Measurements from ENCODE around the gene KCTD8. TPM values are rescaled to one million over a fixed set of nuclear protein-coding genes. Genes with fewer than 3 reads are reported as not detected.
"Not testable (repeated sequence)": the region's sequence is repeated elsewhere in the genome, so short reads cannot be mapped to it uniquely, and the experiment has no call there.

The KCTD8 gene
- total RNA-seq, 4 donors from 2014 or later, result 0.66 to 2.4 (median 1.5) TPM

- no peak for TF ChIP-seq CTCF (IDR thresholded peaks at IDR 0.05)
- 41% methylated on average over 1 of the region's 1 CpG for WGBS
- Histone ChIP-seq H3K27me3 (no peaks in the 10 kb centered on the region), H3K36me3 (no peaks in the 10 kb centered on the region), H3K4me1 (peaks cover 0 to 6% (median 2%) of the 10 kb centered on the region in 4 donors), H3K27ac (replicated peaks in 1 of 4) (no peak overlapping the region), H3K9me3 (no peaks in the 10 kb centered on the region), H3K4me3 (no peak overlapping the region)
- intact Hi-C loops (cut with DNase I), result no loop called here
- no peak for DNase-seq (ENCODE audit: extremely low spot score)
Observed at GRCh38 chr4:44186850-44187246, 261.8 kb downstream of the KCTD8 start.

- no peak for DNase-seq (ENCODE audit: extremely low spot score)
- intact Hi-C loops (cut with DNase I), result no loop called here
- no peaks in the 10 kb centered on the region for H3K9me3 ChIP-seq
- H3K4me3 ChIP-seq, result no peak overlapping the region
- no peaks in the 10 kb centered on the region for H3K27me3 ChIP-seq
- H3K27ac ChIP-seq (replicated peaks in 1 of 4), result no peak overlapping the region
- H3K4me1 ChIP-seq, result peaks cover 0 to 6% (median 2%) of the 10 kb centered on the region in 4 donors
- 92% methylated on average over 18 of the region's 23 CpGs for WGBS
- TF ChIP-seq EP300 (IDR thresholded peaks at IDR 0.05), result no peak
- TF ChIP-seq POLR2AphosphoS5 (IDR thresholded peaks at IDR 0.05), result no peak
- TF ChIP-seq POLR2A (IDR thresholded peaks at IDR 0.05; ENCODE audit: low read depth), result no peak
- TF ChIP-seq CTCF (IDR thresholded peaks at IDR 0.05), result no peak
- H3K36me3 ChIP-seq, result no peaks in the 10 kb centered on the region
Observed at GRCh38 chr4:44186096-44186849, 262.3 kb downstream of the KCTD8 start.

GRCh38 chr4:44181491-44182349 lies 266.9 kb downstream of the KCTD8 start:
- WGBS, result 96% methylated on average over 22 of the region's 54 CpGs
- H3K27ac ChIP-seq (replicated peaks in 1 of 4); H3K36me3 ChIP-seq; H3K4me3 ChIP-seq; intact Hi-C loops (cut with DNase I); H3K27me3 ChIP-seq; DNase-seq (ENCODE audit: extremely low spot score); H3K4me1 ChIP-seq; H3K9me3 ChIP-seq: not testable (repeated sequence)

- H3K36me3 ChIP-seq; H3K9me3 ChIP-seq; DNase-seq (ENCODE audit: extremely low spot score); H3K27me3 ChIP-seq; H3K4me1 ChIP-seq; H3K4me3 ChIP-seq; H3K27ac ChIP-seq (replicated peaks in 1 of 4); intact Hi-C loops (cut with DNase I): not testable (repeated sequence)
- over 99% methylated on average over 10 of the region's 27 CpGs for WGBS
Observed at GRCh38 chr4:44167766-44168165, 280.8 kb downstream of the KCTD8 start.

- H3K4me1 ChIP-seq, result no peaks in the 10 kb centered on the region
- TF ChIP-seq POLR2AphosphoS5 (IDR thresholded peaks at IDR 0.05) (no peak), POLR2A (IDR thresholded peaks at IDR 0.05; ENCODE audit: low read depth) (no peak), EP300 (IDR thresholded peaks at IDR 0.05) (no peak), CTCF (IDR thresholded peaks at IDR 0.05) (no peak)
- intact Hi-C loops (cut with DNase I), result no loop called here
- H3K27me3 ChIP-seq, result no peaks in the 10 kb centered on the region
- WGBS, result 89% methylated on average over 1 of the region's 1 CpG
- no peak overlapping the region for H3K4me3 ChIP-seq
- no peak overlapping the region for H3K27ac ChIP-seq (replicated peaks in 1 of 4)
- DNase-seq (ENCODE audit: extremely low spot score), result no peak
- no peaks in the 10 kb centered on the region for H3K36me3 ChIP-seq
- H3K9me3 ChIP-seq, result no peaks in the 10 kb centered on the region
Observed at GRCh38 chr4:44165938-44166337, 282.7 kb downstream of the KCTD8 start.
